A549 (cell line): ENCODE measurements around the gene CHIC2.

ENCODE experiments used
- CHD4 ChIP-seq: fragments of 200-600 bp; sonication (generic); IDR thresholded peaks from 2 replicates; pipeline ENCODE4 v1.6.1; 2016; ENCODE audit warnings: antibody characterized with exemption, mild to moderate bottlenecking, borderline replicate concordance
- EP300 ChIP-seq, 2 experiments: fragments of >200 bp; sonication (Bioruptor Twin); formaldehyde crosslinking; IDR thresholded peaks; 2 replicates in 1 of 2; 3 replicates in 1 of 2; pipeline ENCODE4 v1.6.1; 2016 to 2017
- GATA3 ChIP-seq: IDR thresholded peaks from 2 replicates; pipeline ENCODE4 v1.6.1; 2012; ENCODE audit warnings: borderline replicate concordance
- PBX3 ChIP-seq: IDR thresholded peaks from 2 replicates; pipeline ENCODE4 v1.6.1; 2012
- PHF8 ChIP-seq: fragments of 200-600 bp; sonication (generic); IDR thresholded peaks from 2 replicates; pipeline ENCODE4 v1.6.1; 2016; ENCODE audit warnings: low read depth, mild to moderate bottlenecking, antibody characterized with exemption, moderate library complexity, borderline replicate concordance
- POLR2A ChIP-seq: IDR thresholded peaks from 2 replicates; pipeline ENCODE4 v1.6.1; 2012; ENCODE audit warnings: mild to moderate bottlenecking, low read length
- RNF2 ChIP-seq: fragments of 200-600 bp; sonication (generic); IDR thresholded peaks from 2 replicates; pipeline ENCODE4 v1.6.1; 2016; ENCODE audit warnings: low read depth, mild to moderate bottlenecking, antibody characterized with exemption, moderate library complexity, borderline replicate concordance
- TF ChIP-seq, protein P1 (sequence below): fragments of >200 bp; sonication (Bioruptor Twin); formaldehyde crosslinking; IDR thresholded peaks from 3 replicates; pipeline ENCODE4 v1.5.1; 2016

DNA sequence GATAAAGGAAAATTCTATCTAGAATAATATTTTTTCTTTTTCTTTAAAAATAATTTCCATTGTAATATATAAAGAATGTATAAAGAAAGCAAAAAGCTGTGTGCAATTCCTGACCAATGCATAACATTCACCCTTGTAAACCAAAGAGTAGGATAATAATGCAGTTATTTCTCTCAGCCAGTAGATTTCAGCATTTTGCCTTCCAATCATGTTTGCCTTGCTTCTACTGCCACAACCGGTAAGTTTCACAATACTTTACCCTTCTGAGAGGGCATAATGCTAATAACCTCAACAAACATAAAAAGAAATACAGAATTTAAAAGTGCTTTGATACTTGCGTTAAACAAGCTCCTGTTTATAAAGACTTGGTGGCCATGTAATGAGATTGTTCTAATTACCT, 59.9 kb downstream of the CHIC2 start:
- TF ChIP-seq, protein P1, sequence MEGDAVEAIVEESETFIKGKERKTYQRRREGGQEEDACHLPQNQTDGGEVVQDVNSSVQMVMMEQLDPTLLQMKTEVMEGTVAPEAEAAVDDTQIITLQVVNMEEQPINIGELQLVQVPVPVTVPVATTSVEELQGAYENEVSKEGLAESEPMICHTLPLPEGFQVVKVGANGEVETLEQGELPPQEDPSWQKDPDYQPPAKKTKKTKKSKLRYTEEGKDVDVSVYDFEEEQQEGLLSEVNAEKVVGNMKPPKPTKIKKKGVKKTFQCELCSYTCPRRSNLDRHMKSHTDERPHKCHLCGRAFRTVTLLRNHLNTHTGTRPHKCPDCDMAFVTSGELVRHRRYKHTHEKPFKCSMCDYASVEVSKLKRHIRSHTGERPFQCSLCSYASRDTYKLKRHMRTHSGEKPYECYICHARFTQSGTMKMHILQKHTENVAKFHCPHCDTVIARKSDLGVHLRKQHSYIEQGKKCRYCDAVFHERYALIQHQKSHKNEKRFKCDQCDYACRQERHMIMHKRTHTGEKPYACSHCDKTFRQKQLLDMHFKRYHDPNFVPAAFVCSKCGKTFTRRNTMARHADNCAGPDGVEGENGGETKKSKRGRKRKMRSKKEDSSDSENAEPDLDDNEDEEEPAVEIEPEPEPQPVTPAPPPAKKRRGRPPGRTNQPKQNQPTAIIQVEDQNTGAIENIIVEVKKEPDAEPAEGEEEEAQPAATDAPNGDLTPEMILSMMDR: no peak
- TF ChIP-seq EP300 (IDR thresholded peaks at IDR 0.05) (no peak), PHF8 (no peak), PBX3 (no peak), POLR2A (no peak), RNF2 (no peak), GATA3 (no peak), CHD4 (no peak)
